GM20431 (cell line): ENCODE results near the gene AGBL3.
"Not testable (repeated sequence)": the region's sequence is repeated elsewhere in the genome, so short reads cannot be mapped to it uniquely, and the experiment has no call there.

Source experiments
- in situ Hi-C: fragments of 300-500 bp; cut with MseI, MboI; formaldehyde crosslinking; loops from one replicate; pipeline ENCODE4 v1.15.0; 2020; ENCODE audit warnings: low sequenced_read_pairs; ENCODE audit not compliant: unreplicated experiment

AGBL3 gene

GRCh38 chr7:134957005-134957404, 29.3 kb upstream of the AGBL3 start:
- in situ Hi-C loops, result no loop called here

GRCh38 chr7:134959810-134960209, 26.5 kb upstream of the AGBL3 start:
- in situ Hi-C loops, result no loop called here

GRCh38 chr7:134962270-134962780, 24.0 kb upstream of the AGBL3 start:
- in situ Hi-C loops, result no loop called here

DNA sequence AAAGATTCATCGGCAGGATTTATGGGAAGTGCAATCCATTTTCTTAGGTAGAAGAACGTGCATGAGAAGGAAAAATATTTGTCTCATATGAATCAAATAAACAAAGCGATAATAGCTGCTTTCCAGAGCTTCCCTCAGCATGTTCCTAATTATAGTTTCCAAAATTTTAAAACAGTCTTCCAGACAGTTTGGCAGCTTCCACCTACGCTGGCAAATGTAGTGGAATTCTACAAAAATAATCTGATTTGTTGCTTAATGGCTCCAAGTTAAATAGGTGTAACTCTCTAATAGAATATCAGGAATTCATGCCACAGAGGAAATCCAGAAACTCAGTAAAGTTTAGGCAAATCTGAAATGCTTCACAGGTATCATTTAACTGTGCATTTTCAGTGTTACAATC, 23.3 kb upstream of the AGBL3 start:
- in situ Hi-C loops, result no loop called here

DNA sequence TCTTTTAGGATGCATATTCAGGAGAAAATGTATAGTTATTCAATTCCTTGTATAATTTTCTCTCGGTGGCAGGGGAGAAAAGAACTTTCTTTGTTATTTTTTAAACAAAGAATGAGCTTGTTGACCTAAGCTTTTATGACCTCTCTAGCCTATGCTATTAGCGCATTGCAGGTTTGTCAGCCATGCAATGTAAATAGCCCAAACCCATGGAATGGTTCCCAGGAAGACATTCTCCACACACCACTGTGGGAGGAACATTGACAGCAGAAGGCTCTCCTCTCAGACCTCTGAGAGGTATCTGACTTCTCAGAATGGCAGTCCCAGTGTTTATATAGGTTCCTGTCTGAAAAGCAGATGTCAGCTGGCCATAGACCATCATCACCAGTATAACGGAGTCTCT, 19.6 kb upstream of the AGBL3 start:
- in situ Hi-C loops, result no loop called here

GRCh38 chr7:134968110-134968509, 18.2 kb upstream of the AGBL3 start:
- in situ Hi-C loops, result no loop called here

GRCh38 chr7:134981645-134982044, 4.7 kb upstream of the AGBL3 start:
- in situ Hi-C loops, result not testable (repeated sequence)

- in situ Hi-C loops, result no loop called here
These were observed 380 bp upstream of the AGBL3 start for GRCh38 chr7:134985894-134986362.

DNA sequence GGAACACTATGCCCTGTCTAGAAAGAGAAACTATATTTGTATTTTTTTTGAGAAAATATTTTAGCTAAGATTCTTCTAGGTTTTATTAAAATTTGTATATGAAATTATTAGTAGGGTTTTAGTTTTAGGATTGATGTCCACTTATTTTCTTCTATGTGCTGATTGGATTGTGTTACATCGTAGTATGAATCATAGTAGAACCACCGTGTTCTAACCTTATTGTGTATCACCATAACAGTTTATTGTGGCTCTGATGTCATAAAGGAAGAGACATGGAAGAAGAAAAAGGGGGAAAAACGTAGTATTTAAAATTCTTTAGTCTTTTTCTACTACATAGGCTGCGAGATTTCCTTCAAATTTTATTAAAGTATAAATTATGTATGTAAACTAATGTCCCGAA, 1.9 kb downstream of the AGBL3 start:
- in situ Hi-C loops, result no loop called here

- in situ Hi-C loops, result loop anchor here (10.0 kb wide), 1 partner anchor 163 kb away; no protein-coding TSS in a partner anchor
These were observed 5.4 kb downstream of the AGBL3 start for GRCh38 chr7:134991469-134992339.

GRCh38 chr7:134992626-134993179, 6.4 kb downstream of the AGBL3 start:
- in situ Hi-C loops, result loop anchor here (10.0 kb wide), 1 partner anchor 162 kb away; no protein-coding TSS in a partner anchor

DNA sequence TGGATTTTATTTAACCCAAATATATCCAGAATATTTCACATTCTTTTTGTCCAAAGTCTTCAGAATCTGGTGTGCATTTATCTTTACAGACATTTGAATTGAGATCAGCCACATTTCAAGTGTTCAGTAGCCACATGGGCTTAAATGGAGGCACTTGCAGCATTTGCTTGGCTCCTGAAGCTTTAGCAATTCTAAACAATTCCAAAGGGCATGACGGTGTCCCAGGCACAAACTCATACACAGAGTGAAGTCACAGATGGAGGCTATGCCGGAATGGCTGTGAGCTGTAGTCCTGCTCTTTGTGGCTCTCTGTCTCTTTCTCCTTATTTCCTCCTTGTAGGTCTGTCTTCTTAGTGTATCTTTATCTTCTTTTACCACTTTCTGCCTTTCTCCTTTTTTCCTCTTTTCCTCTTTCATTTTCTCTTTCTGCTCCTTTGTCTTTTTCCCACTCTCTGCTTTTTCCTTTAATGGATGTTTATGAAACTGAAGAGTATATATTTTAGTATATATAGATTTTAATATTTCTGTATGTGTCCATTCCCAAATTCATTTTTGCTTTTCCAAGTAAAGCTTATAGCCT, 7.7 kb downstream of the AGBL3 start:
- in situ Hi-C loops, result loop anchor here (10.0 kb wide), 1 partner anchor 161 kb away; no protein-coding TSS in a partner anchor

DNA sequence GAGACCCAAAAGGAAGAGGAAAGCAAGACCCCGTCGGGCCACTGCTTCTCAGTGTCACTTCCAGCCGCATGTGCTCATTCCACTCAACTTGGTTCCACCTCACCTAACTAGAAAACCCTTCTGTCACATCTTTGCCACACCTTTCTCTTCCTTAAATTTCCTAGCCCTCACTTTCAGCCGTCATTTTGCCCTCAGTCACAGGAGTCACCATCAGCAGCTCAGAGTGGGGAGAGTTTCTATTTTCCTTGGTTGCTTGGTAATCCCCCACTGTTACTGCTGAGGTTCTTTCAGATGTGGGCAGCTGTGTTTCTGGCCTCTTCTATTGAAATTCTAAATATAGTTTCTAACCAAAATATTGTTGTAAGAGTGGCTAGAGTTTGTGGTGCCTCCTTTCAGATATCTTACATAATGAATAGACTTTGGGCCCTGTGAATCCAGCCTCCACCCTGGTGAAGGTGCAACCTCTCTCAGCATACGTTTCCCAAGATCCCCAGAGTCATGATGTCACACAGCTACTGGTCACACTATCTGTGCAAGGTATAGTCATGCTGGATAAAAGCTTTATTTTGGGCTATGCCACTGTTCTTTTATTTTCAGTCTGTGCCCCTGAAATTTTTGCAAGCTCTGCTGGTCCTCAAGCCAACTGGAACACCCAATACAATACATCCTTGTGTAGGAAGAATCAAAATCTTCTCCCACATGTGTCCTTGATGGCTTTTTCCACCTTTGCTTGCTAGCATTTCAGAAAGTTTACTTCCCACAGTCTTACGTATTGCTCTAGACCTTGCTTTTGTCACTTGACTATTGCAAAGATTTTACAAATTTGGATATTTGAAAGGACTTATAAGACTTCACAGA, 9.2 kb downstream of the AGBL3 start:
- in situ Hi-C loops, result loop anchor here (10.0 kb wide), 1 partner anchor 159 kb away; no protein-coding TSS in a partner anchor

DNA sequence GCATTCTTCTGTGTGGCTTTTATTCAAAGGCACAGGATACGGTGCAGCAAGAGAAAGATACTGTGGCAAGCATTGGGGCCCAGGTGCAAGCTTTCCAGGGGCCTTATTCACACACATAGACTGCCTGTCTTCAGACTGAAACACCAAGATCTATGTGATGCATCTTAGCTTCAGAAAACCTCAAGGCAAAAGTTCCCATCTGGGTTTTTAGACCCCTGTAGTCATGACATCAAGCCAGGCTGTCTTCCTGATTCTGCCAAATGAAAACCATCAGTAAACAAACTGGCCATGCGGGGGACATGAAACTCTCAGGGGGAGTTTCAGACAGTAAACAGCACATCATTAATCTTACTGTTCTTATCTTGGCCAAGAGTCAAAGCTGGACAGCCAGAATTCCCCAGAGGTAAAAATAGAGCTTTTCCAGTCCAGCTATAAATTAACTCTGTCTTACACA, 9.8 kb downstream of the AGBL3 start:
- in situ Hi-C loops, result loop anchor here (10.0 kb wide), 1 partner anchor 159 kb away; no protein-coding TSS in a partner anchor

- in situ Hi-C loops, result loop anchor here (10.0 kb wide), 1 partner anchor 157 kb away; no protein-coding TSS in a partner anchor
These were observed 11.0 kb downstream of the AGBL3 start for GRCh38 chr7:134997214-134997885.

DNA sequence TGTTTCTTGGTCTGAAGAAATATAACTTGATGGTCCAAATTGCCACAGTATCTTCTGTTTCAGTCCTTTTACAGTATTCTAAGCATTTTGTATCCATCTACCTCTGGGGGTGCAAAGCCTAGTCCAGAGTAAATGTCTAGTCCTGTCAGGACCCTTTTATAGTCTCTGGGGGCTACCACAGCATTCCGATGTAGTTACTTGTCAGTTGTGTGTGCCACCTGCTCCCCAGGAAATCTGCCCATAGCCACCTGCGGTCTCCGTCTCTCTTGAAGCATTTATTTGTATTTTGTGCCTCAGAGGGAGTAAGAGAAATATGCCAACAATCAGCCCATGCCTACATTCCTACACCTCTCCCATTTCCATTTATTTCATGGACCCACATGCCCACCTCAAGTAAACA, 12.8 kb downstream of the AGBL3 start:
- in situ Hi-C loops, result loop anchor here (10.0 kb wide), 1 partner anchor 156 kb away; no protein-coding TSS in a partner anchor

DNA sequence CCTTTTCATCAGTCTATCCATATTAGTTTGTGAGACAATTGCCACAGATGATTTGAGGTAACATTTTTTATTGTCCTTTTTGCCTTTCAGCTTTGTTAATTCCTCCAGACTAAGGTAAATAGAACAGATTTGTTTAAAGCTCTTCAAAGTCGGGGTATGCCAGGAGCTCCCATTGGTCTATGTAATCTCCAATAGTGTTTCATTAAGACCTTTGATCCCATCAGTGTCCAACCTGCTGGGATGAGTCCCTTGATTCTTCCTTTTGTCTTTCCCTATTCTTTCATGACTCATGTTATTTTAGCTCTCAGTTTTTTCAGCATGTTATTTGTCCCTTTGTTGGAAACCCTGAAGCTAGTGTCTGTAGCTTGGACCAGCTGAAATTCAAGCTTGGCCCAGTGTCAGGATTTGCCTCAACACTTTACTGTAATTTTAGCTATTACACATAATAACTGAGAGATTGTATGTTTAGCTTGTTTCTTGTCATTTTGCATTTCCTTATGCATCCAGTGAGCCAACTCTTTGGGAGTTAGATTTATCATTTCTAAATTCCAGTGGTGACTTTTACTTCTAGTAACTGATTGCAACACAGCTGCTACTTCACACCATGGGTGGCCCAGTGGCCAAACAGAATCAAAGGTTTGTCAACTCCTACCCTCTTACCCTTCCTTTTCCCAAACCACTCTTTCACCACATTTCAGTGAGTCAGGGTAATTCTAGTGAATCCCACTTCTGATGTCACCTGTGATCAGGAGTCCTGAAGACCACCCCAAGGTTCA, 15.3 kb downstream of the AGBL3 start:
- in situ Hi-C loops, result no loop called here

GRCh38 chr7:135012229-135012628, 25.9 kb downstream of the AGBL3 start:
- in situ Hi-C loops, result no loop called here
